K562 (cell line): ENCODE measurements around the gene COPS6. TPM values are rescaled to one million over a fixed set of nuclear protein-coding genes. Genes with fewer than 3 reads are reported as not detected.

ENCODE experiments used
- CREB3 ChIP-seq: fragments of 450-650 bp; conservative IDR thresholded peaks from 2 replicates; pipeline ENCODE4 v1.6.1; 2016; ENCODE audit warnings: missing genetic modification characterization, low read depth, mild to moderate bottlenecking, missing compliant biosample characterization, moderate library complexity
- CSDE1 ChIP-seq, 2 experiments: fragments of 450-650 bp; IDR thresholded peaks; 2 replicates each; pipeline ENCODE4 v1.6.1; 2016; ENCODE audit warnings: mild to moderate bottlenecking in 1 of 2
- E2F1 ChIP-seq: sonication (generic); formaldehyde crosslinking; IDR thresholded peaks from 2 replicates; pipeline ENCODE4 v1.8.1; 2023; ENCODE audit warnings: mild to moderate bottlenecking, missing genetic modification reagents, moderate library complexity
- ESRRB ChIP-seq: fragments of 250-450 bp; sonication (Bioruptor Pico); IDR thresholded peaks from 2 replicates; pipeline ENCODE4 v1.5.0; 2020; ENCODE audit warnings: mild to moderate bottlenecking, moderate library complexity, borderline replicate concordance
- HCFC1 ChIP-seq: IDR thresholded peaks from 2 replicates; pipeline ENCODE4 v1.6.1; 2012; ENCODE audit warnings: low read depth, low read length, improper control_type of control experiment
- HNRNPLL ChIP-seq: fragments of 200-400 bp; formaldehyde crosslinking; IDR thresholded peaks from 2 replicates; pipeline ENCODE4 v1.6.1; 2017; ENCODE audit warnings: low read length, low read depth, mild to moderate bottlenecking; ENCODE audit not compliant: poor library complexity, severe bottlenecking
- IRF1 ChIP-seq: sonication (generic); formaldehyde crosslinking; IDR thresholded peaks from 2 replicates; pipeline ENCODE4 v1.8.0; 2022; ENCODE audit warnings: missing genetic modification reagents, mild to moderate bottlenecking, borderline replicate concordance
- MAFG ChIP-seq: fragments of 450-650 bp; conservative IDR thresholded peaks from 2 replicates; pipeline ENCODE4 v1.6.1; 2016; ENCODE audit warnings: missing genetic modification characterization, missing compliant biosample characterization
- NELFE ChIP-seq: IDR thresholded peaks from 2 replicates; pipeline ENCODE4 v1.6.1; 2011; ENCODE audit warnings: mild to moderate bottlenecking; ENCODE audit not compliant: insufficient read depth, insufficient read length
- NFYB ChIP-seq: IDR thresholded peaks from 2 replicates; pipeline ENCODE4 v1.6.1; 2011; ENCODE audit warnings: mild to moderate bottlenecking, moderate library complexity; ENCODE audit not compliant: insufficient read length; ENCODE audit errors: extremely low read depth
- NR0B1 ChIP-seq: fragments of 450-650 bp; IDR thresholded peaks from one replicate; pipeline ENCODE4 v1.6.1; 2018; ENCODE audit warnings: mild to moderate bottlenecking, moderate library complexity; ENCODE audit not compliant: partially characterized antibody
- PHF20 ChIP-seq: fragments of 450-650 bp; IDR thresholded peaks from 2 replicates; pipeline ENCODE4 v1.6.1; 2018; ENCODE audit not compliant: partially characterized antibody
- POLR3G ChIP-seq: IDR thresholded peaks from 2 replicates; pipeline ENCODE4 v1.6.1; 2011; ENCODE audit not compliant: insufficient read length, insufficient replicate concordance; ENCODE audit errors: extremely low read depth
- PTBP1 ChIP-seq: fragments of 200-400 bp; formaldehyde crosslinking; IDR thresholded peaks from 2 replicates; pipeline ENCODE4 v1.6.1; 2017; ENCODE audit warnings: low read depth, low read length
- PYGO2 ChIP-seq: fragments of 450-650 bp; IDR thresholded peaks from 2 replicates; pipeline ENCODE4 v1.6.1; 2016; ENCODE audit warnings: mild to moderate bottlenecking, missing genetic modification characterization, moderate library complexity, missing compliant biosample characterization
- TAF9B ChIP-seq: fragments of 450-650 bp; IDR thresholded peaks from 2 replicates; pipeline ENCODE4 v1.6.1; 2018; ENCODE audit warnings: mild to moderate bottlenecking; ENCODE audit not compliant: partially characterized antibody
- ZBTB34 ChIP-seq: fragments of 250-450 bp; sonication (Bioruptor Pico); IDR thresholded peaks from 2 replicates; pipeline ENCODE4 v1.8.0; 2021; ENCODE audit warnings: mild to moderate bottlenecking, moderate library complexity
- ZNF778 ChIP-seq: fragments of 450-650 bp; formaldehyde crosslinking; IDR thresholded peaks from 2 replicates; pipeline ENCODE4 v1.4.0; 2020; ENCODE audit warnings: mild to moderate bottlenecking, moderate library complexity
- ZNF830 ChIP-seq: fragments of 250-450 bp; sonication (Bioruptor Pico); IDR thresholded peaks from 2 replicates; pipeline ENCODE4 v1.5.0; 2021; ENCODE audit warnings: mild to moderate bottlenecking
- polyA plus RNA-seq, 8 experiments: library from polyadenylated mRNA; depleted of rRNA in 4 of 8; stranded (reverse) in 5 of 8; unstranded in 3 of 8; fragments of >200 nt; fragmentation: Nextera tagmentation in 2 of 8; fragmentation: Illumina TruSeq in 1 of 8; extraction: Ambion mirVana in 2 of 8; extraction: Trizol in 1 of 8; gene quantifications; 2 replicates each; pipeline versions ENCODE4 v1.2.1 to v1.2.3, GENCODE V29; 2011 to 2014; ENCODE audit warnings: inconsistent platforms in 1 of 8, missing spikeins in 1 of 8
- total RNA-seq, 7 experiments: library from RNA; depleted of rRNA in 6 of 7; stranded (reverse); fragments of >200 nt in 6 of 7; fragmentation: Illumina TruSeq in 2 of 7; extraction: Trizol in 2 of 7; gene quantifications; 2 replicates each; pipeline versions ENCODE4 v1.2.1 to v1.2.3, GENCODE V29; 2011 to 2021; ENCODE audit warnings: low replicate concordance in 1 of 7

Gene COPS6
- total and polyA plus RNA-seq, 9 of the 15 experiments (the other 6 are each of a cell fraction or from before 2014, with no cell fraction given): 63.0 to 331 (median 168) TPM

- TF ChIP-seq CREB3 (tag): no peak
- TF ChIP-seq NR0B1: no peak
- TF ChIP-seq MAFG (tag): no peak
- TF ChIP-seq PYGO2: no peak
- TF ChIP-seq PTBP1: no peak
- TF ChIP-seq POLR3G: no peak
- TF ChIP-seq ZNF830 (CRISPR knock-in tag): peak; percentile 91; the same call in 1 of the 2 replicates
- TF ChIP-seq CSDE1 (IDR thresholded peaks at IDR 0.05): peak in 1 of 2 experiments; percentile 50; a peak in 1 of 4 replicates
- TF ChIP-seq NELFE: no peak
- peak; percentile 78 for TF ChIP-seq HCFC1
- TF ChIP-seq HNRNPLL: peak; percentile 48
- no peak for TF ChIP-seq ESRRB
- no peak for TF ChIP-seq IRF1 (CRISPR knock-in tag)
- TF ChIP-seq ZNF778 (CRISPR knock-in tag): no peak
- 0 out of 2 replicates have a peak, but pooled peaks have one; percentile 31 for TF ChIP-seq E2F1
- no peak for TF ChIP-seq TAF9B
- 0 out of 2 replicates have a peak, but pooled peaks have one; percentile 20 for TF ChIP-seq ZBTB34 (CRISPR knock-in tag)
- no peak for TF ChIP-seq NFYB
- TF ChIP-seq PHF20: peak; percentile 97
These were observed 39.1 kb upstream of the COPS6 start, which contains the start of gene ZSCAN21 (continued) for GRCh38 chr7:100049441-100050291.
